DOHH2 (cell line): ENCODE measurements around the gene ROR1.
"Not testable (repeated sequence)": the region's sequence is repeated elsewhere in the genome, so short reads cannot be mapped to it uniquely, and the experiment has no call there.

ENCODE experiments used
- H3F3A ChIP-seq: fragments of 200-600 bp; sonication (generic), shearing (Covaris generic); 2 replicates; pipeline ENCODE4 v1.6.0; 2016; ENCODE audit warnings: antibody characterized with exemption, mild to moderate bottlenecking; ENCODE audit not compliant: control insufficient read depth, insufficient read depth
- H3K27ac ChIP-seq: fragments of 200-600 bp; sonication (generic); 2 replicates; pipeline ENCODE4 v1.5.1; 2014; ENCODE audit warnings: low read depth, mild to moderate bottlenecking, low read length, moderate library complexity
- H3K27me3 ChIP-seq: fragments of 200-600 bp; sonication (generic); 2 replicates; pipeline ENCODE4 v1.6.1; 2014; ENCODE audit warnings: mild to moderate bottlenecking, low read length, mixed read lengths; ENCODE audit not compliant: control insufficient read depth
- H3K36me3 ChIP-seq: fragments of 200-600 bp; sonication (generic); 2 replicates; pipeline ENCODE4 v1.6.1; 2014; ENCODE audit warnings: mild to moderate bottlenecking, low read length, moderate library complexity, mixed read lengths; ENCODE audit not compliant: control insufficient read depth
- H3K4me1 ChIP-seq: fragments of 200-600 bp; sonication (generic); 2 replicates; pipeline ENCODE4 v1.6.1; 2014; ENCODE audit warnings: mild to moderate bottlenecking, low read length, mixed read lengths; ENCODE audit not compliant: control insufficient read depth
- H3K4me2 ChIP-seq: fragments of 200-600 bp; sonication (generic); 2 replicates; pipeline ENCODE4 v1.6.0; 2014; ENCODE audit warnings: mild to moderate bottlenecking, low read length, moderate library complexity
- H3K4me3 ChIP-seq: fragments of 200-600 bp; sonication (generic); 2 replicates; pipeline ENCODE4 v1.5.1; 2014; ENCODE audit warnings: mild to moderate bottlenecking, low read length, mixed read lengths
- H3K79me2 ChIP-seq: fragments of 200-600 bp; sonication (generic); 2 replicates; pipeline ENCODE4 v1.6.1; 2014; ENCODE audit warnings: mild to moderate bottlenecking, low read length, mixed read lengths; ENCODE audit not compliant: control insufficient read depth
- H3K9me2 ChIP-seq: fragments of 200-600 bp; sonication (generic); replicated peaks from 2 replicates; pipeline ENCODE4 v1.6.1; 2014; ENCODE audit warnings: mild to moderate bottlenecking, low read length, mixed read lengths; ENCODE audit not compliant: control insufficient read depth
- H3K9me3 ChIP-seq: fragments of 200-600 bp; sonication (generic); 2 replicates; pipeline ENCODE4 v1.6.1; 2014; ENCODE audit warnings: antibody characterized with exemption, low read length, mixed read lengths; ENCODE audit not compliant: control insufficient read depth, insufficient read depth
- H4K20me1 ChIP-seq: fragments of 200-600 bp; sonication (generic); 2 replicates; pipeline ENCODE4 v1.6.0; 2014; ENCODE audit warnings: low read depth, mild to moderate bottlenecking, antibody characterized with exemption, low read length, moderate library complexity; ENCODE audit not compliant: control insufficient read depth, insufficient read depth
- CTCF ChIP-seq: fragments of 200-600 bp; sonication (generic); IDR thresholded peaks from one replicate; pipeline ENCODE4 v1.5.1; 2014; ENCODE audit warnings: antibody characterized with exemption, mild to moderate bottlenecking, low read depth, low read length; ENCODE audit not compliant: poor library complexity, severe bottlenecking
- EZH2phosphoT487 ChIP-seq: fragments of 200-600 bp; sonication (generic); IDR thresholded peaks from 2 replicates; pipeline ENCODE4 v1.6.1; 2017; ENCODE audit warnings: borderline replicate concordance, mild to moderate bottlenecking, antibody characterized with exemption, low read length, moderate library complexity, mixed read lengths

The ROR1 gene

GRCh38 chr1:64098846-64099582 is 325.2 kb downstream of the ROR1 start:
- Histone ChIP-seq H3K79me2 (no peaks in the 10 kb centered on the region), H3K4me3 (no peak overlapping the region), H3K9me3 (no peaks in the 10 kb centered on the region), H3K4me1 (no peaks in the 10 kb centered on the region), H3K4me2 (no peak overlapping the region), H3K36me3 (no peaks in the 10 kb centered on the region), H3K27me3 (no peaks in the 10 kb centered on the region), H4K20me1 (no peaks in the 10 kb centered on the region), H3K9me2 (no peaks in the 10 kb centered on the region), H3F3A (no peaks in the 10 kb centered on the region), H3K27ac (no peak overlapping the region)
- no peak for TF ChIP-seq CTCF
- TF ChIP-seq EZH2phosphoT487: no peak

- Histone ChIP-seq H3K9me3 (no peaks in the 10 kb centered on the region), H3K27me3 (no peaks in the 10 kb centered on the region), H3K4me1 (no peaks in the 10 kb centered on the region), H3F3A (no peaks in the 10 kb centered on the region), H3K27ac (no peak overlapping the region), H3K79me2 (no peaks in the 10 kb centered on the region), H3K36me3 (no peaks in the 10 kb centered on the region), H3K9me2 (no peaks in the 10 kb centered on the region), H3K4me3 (no peak overlapping the region), H4K20me1 (no peaks in the 10 kb centered on the region), H3K4me2 (no peak overlapping the region)
- TF ChIP-seq EZH2phosphoT487: no peak
- TF ChIP-seq CTCF: no peak
Measured at GRCh38 chr1:64100791-64101190, 327.0 kb downstream of the ROR1 start.

- H3K27ac ChIP-seq, H3F3A ChIP-seq, H3K4me1 ChIP-seq, H3K79me2 ChIP-seq, H3K27me3 ChIP-seq, H4K20me1 ChIP-seq, H3K4me2 ChIP-seq, H3K9me2 ChIP-seq, H3K4me3 ChIP-seq, H3K9me3 ChIP-seq, H3K36me3 ChIP-seq: not testable (repeated sequence)
Measured at GRCh38 chr1:64104585-64104984, 330.8 kb downstream of the ROR1 start.

- TF ChIP-seq CTCF (no peak), EZH2phosphoT487 (no peak)
- Histone ChIP-seq H3F3A (no peaks in the 10 kb centered on the region), H3K4me3 (no peak overlapping the region)
Measured at GRCh38 chr1:64107118-64107519, 333.3 kb downstream of the ROR1 start.

More at GRCh38 chr1:64107118-64107519, 333.3 kb downstream of the ROR1 start:
- Histone ChIP-seq H3K9me3 (no peaks in the 10 kb centered on the region), H4K20me1 (no peaks in the 10 kb centered on the region), H3K79me2 (no peaks in the 10 kb centered on the region), H3K36me3 (no peaks in the 10 kb centered on the region), H3K27me3 (peaks cover 6% of the 10 kb centered on the region; the same call in 1 of the 2 replicates), H3K27ac (no peak overlapping the region), H3K4me1 (no peaks in the 10 kb centered on the region), H3K4me2 (no peak overlapping the region), H3K9me2 (no peaks in the 10 kb centered on the region)
